NCI-H187 (cell line): Measurements from ENCODE around the gene UTRN.

Experiments
- DNase-seq, 2 experiments: peaks; one replicate each; lab custom pipeline; 2025; lab: John Stamatoyannopoulos, UW

Gene UTRN

DNA sequence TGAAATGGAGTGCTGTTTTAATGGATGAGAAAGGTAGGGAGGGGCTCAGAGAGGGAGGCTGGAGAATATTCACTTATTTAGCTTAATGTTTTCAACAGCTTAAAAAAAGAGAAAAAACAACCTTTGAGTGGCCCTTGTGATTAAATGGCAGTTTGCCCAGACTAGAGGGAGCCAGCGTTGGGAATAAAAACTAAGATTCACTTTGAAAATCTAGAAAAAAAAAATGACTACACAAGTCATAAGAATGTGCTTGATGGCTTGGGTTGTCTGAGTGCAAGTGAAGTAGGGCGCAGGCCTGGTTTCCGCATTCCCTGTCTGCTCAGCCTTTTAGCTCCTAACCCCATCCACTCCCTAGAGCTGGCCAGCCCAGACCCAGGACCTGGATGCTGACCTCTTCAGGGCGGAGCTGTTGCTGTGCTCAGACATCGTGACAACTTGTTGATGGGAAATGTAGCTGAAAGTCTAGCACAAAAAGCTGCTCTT is 28.9 kb downstream of the UTRN start:
- DNase-seq: no peak

- no peak for DNase-seq
Measured at GRCh38 chr6:144314562-144314961, 29.4 kb downstream of the UTRN start.

- no peak for DNase-seq
Measured at GRCh38 chr6:144315226-144315980, 30.3 kb downstream of the UTRN start.

DNA sequence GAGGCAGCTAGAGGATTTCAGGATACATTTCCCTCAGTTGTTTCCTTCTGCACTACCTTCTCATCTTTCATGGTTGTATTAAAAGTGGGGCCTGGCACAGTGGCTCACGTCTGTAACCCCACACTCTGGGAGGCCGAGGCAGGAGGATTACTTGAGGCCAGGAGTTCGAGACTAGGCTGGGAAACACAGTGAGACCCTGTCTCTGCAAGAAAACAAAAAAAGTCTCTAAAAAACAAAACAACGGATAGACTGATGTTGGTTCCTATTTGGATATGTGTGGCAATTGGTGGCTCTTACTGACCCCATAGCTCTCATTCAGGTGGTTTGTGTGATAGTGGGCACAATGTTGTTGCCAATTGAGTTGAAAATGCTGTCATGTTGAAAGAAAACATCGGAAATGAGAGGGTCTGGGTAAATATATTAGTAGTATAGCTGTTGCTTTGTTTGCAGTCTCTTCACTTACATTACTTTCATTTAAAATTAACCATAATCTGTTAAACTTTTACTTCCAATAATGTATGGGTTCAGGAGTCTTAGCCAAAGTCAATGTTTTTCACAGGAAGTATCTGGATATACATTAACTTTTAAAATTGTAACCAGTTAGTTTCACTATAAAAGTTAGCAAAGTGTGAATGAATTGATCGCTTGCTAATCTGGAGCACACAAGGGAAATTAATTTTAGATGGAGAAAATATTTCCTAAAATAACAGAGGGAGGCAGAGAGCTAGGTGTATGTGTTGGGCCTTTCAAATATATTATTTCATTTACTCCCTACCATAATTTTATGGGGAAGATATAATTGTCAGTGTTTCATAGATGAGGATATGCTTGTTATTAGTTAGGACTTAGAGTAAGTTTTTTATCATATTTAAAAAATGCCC is 31.1 kb downstream of the UTRN start:
- no peak for DNase-seq

DNA sequence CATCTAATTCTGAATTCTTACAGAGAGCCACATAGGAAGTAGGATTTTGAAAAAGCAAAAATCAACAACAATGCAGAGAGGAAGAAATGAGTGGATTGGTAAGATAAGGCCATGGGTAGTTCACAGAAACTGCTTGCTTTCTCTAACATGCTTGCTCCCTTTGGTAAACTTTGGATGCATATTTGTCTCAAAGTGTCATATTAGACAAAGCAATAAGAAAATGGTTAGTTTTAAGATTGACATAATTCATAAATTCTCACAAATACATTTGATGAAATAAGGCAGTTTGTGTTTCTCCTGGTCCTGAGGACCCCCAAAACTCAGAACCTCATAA is 31.7 kb downstream of the UTRN start:
- no peak for DNase-seq

- DNase-seq: no peak
Measured at GRCh38 chr6:144317736-144318135, 32.6 kb downstream of the UTRN start.

DNA sequence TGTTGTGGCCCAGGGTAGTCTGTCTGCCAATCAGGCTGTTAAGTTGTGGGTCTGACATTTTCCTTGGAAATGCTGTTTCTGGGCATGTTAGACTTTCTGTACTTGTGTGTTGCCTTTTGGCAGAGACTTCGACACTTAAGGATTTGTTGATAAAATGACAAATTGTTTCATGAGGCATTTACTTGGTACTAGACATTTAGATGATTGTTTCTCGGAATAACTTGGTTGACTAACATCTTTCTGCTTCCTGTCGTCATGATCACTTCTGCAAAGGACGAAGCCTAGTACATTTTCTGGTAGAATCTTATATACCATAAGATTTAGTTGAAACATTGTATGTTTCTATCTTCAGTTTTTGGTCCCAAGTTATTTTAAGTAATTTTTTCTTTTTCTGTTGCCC is 34.1 kb downstream of the UTRN start:
- DNase-seq: no peak

- DNase-seq: peak; percentile 15 to 38
Measured at GRCh38 chr6:144320741-144321140, 35.6 kb downstream of the UTRN start.

DNA sequence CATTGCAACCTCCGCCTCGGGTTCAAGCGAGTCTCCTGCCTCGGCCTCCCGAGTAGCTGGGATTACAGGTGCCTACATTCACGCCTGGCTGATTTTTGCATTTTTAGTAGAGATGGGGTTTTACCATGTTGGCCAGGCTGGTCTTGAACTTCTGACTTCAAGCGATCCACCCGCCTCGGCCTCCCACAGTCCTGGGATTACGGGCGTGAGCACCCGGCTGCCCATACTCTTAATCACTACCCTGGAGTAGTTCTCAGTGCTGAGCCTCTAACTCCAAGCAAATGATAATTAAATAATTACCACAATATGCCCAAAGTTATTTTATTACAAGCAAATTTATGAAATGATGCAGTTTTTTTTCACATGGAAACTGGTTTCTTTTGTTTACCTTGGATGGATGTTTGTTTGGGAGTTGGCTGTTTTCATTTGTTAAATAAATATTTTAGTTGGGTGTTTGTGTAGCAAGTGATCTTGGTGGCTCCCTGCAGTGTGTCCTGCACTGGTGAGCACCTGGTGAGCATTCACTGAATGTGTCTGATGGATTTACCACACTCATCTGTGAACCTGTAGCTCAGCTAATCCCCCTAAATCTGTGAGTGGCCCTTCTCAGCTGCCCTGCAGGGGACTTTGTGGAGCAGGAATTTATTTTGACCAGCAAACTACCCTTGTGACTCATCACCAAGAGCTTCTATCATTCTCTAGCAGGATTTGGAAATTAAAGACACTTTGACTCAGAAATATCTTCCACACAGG is 36.9 kb downstream of the UTRN start:
- no peak for DNase-seq

GRCh38 chr6:144325232-144325631 is 40.1 kb downstream of the UTRN start:
- no peak for DNase-seq

- no peak for DNase-seq
Measured at GRCh38 chr6:144326393-144326792, 41.3 kb downstream of the UTRN start.

DNA sequence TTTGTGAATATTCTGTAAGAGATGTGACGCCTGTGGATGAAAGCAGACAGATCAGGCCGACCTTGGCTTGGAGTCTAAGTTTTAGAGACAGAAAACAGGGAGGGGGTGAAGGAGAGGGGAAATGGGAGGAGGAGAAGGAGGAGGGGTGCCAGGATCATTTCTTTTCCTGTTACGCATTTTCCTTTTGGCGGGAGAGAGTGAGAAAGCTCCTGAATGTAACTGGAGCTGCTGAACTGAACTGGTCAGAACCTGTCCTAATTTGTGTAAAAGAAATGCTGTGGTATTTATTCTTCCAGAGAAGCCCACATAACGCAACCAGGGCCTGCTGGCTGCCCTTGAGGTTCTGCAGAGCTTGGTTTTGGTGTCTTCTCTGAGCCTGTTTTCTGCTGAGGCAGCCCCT is 41.9 kb downstream of the UTRN start:
- DNase-seq: no peak

DNA sequence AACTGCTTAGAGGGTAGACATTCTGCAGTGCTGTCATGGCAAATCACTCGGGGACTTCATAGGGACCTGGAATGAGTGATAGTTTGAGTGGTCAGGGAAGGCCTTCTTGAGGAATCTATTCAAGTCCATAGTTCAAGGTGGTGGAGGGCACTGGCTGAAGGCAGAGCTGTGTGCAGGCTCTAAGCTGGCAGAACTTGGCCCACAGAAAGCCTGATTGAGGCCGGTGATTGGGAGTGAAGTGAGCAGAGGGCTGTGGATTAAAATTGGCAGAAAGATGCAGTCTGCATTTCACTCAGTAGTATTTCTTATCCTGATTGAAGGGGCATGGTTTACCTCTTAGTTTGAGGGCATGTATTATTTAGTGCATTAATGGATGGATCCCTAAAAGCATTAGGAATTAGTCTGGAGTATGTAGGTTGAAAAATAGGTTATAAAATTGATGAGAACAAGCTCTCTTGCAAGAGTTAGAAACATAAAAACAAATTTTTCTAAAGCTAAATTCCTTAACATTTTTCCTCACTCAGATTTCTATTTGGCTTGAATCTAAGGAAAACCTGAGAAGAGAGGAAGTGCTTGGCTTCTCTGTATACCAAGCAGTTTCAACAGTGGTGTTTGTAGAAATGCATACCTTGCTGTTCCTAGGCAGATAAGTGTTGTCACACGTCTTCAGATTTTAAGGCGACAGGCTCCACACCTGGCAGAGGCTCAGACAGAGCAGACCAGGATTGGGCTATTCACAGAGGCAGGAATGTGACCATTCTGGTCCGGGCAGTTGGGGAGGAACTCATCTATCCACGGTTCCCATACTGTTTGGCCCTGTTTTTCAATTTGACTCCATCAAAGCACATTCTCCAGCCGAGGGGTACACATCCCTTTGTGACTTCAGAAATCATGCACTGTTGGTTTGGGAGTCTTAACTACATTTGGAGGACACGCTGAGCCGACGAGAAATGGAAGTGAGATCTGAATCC is 45.2 kb downstream of the UTRN start:
- DNase-seq: no peak

DNA sequence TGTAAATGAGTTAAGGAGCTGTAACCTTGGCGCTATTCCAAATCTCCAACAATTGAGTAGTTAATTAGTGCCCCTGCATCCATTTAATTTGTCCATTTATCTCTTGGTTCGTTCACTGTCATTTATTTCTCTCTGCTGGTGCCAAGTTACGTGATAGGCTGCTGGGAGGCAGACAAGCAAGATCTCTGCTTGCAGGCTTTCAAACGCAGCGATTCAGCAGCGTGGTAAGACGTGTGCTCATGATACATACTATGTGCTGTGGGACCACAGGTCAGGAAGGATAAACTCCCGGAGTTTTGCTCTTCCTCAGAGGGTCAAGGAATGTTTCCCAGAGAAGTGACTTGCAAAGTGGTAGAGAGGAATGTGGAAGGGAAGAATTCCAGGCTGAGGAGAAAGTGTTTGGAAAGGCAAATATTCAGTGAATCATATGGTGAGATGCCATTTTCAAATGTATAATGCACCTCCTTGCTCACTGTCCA is 46.4 kb downstream of the UTRN start:
- no peak for DNase-seq

DNA sequence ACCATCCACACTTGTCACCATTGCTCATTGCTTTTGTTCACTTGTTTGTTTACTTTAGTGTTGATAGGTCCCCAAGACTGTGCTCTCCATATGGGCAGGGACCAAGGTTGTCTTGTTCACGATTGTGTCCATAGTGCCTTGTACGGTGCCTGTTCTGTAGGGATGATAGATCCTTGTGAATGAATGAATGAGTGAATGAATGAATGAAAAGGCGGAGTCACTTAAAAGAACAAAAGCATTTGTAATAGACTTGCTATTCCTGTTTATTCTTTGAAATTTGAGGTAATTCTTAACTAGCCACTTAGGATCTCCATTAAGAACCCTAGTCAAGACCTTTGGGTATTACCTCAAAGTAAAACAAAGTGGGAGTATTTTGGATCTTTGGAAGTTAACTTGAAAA is 47.0 kb downstream of the UTRN start:
- no peak for DNase-seq

- DNase-seq: no peak
Measured at GRCh38 chr6:144334150-144334708, 49.1 kb downstream of the UTRN start.
